WTC11 (cell line): Measurements from ENCODE around the gene SMAP1.

Experiments
- CTCF ChIP-seq: fragments of 200-600 bp; IDR thresholded peaks from 2 replicates; pipeline ENCODE4 v1.8.0; 2022; ENCODE audit warnings: antibody characterized with exemption
- E2F4 ChIP-seq: sonication (generic); formaldehyde crosslinking; IDR thresholded peaks from 2 replicates; pipeline ENCODE4 v1.8.1; 2022; ENCODE audit warnings: low read depth, mild to moderate bottlenecking, moderate library complexity, missing genetic modification reagents, borderline replicate concordance
- USF1 ChIP-seq: sonication (generic); formaldehyde crosslinking; IDR thresholded peaks from 2 replicates; pipeline ENCODE4 v1.8.0; 2022; ENCODE audit warnings: mild to moderate bottlenecking, missing genetic modification reagents
- USF2 ChIP-seq: sonication (generic); formaldehyde crosslinking; IDR thresholded peaks from 2 replicates; pipeline ENCODE4 v1.8.1; 2023; ENCODE audit warnings: mild to moderate bottlenecking, missing genetic modification reagents, moderate library complexity
- ZNF263 ChIP-seq: sonication (generic); formaldehyde crosslinking; IDR thresholded peaks from 2 replicates; pipeline ENCODE4 v1.8.1; 2022; ENCODE audit warnings: low read depth, mild to moderate bottlenecking, moderate library complexity, missing genetic modification reagents
- ZNF281 ChIP-seq: sonication (generic); formaldehyde crosslinking; IDR thresholded peaks from 2 replicates; pipeline ENCODE4 v1.8.0; 2023; ENCODE audit warnings: mild to moderate bottlenecking, missing genetic modification reagents

- TF ChIP-seq ZNF263 (CRISPR knock-in tag) (no peak), CTCF (no peak), USF2 (CRISPR knock-in tag) (no peak), USF1 (CRISPR knock-in tag) (no peak), ZNF281 (no peak), E2F4 (CRISPR knock-in tag) (no peak)
These were observed 26.2 kb downstream of the SMAP1 start for GRCh38 chr6:70693887-70694286.
